NCI-H526 treated with DMSO at 0.1 percent for 48 hours (cell line): ENCODE measurements around the gene MTHFR.

Experiments used
- DNase-seq: peaks from one replicate; lab custom pipeline; 2025; lab: John Stamatoyannopoulos, UW

Gene MTHFR

GRCh38 chr1:11796036-11796828 lies 9.5 kb downstream of the MTHFR start:
- DNase-seq, result no peak

GRCh38 chr1:11795238-11795890 lies 10.4 kb downstream of the MTHFR start:
- DNase-seq, result no peak

GRCh38 chr1:11794446-11795237 lies 11.1 kb downstream of the MTHFR start:
- DNase-seq, result no peak

- no peak for DNase-seq
These were observed 11.9 kb downstream of the MTHFR start for GRCh38 chr1:11793819-11794218.

- DNase-seq, result no peak
These were observed 13.7 kb downstream of the MTHFR start for GRCh38 chr1:11792106-11792505.

GRCh38 chr1:11790880-11791715 lies 14.7 kb downstream of the MTHFR start:
- no peak for DNase-seq

- no peak for DNase-seq
These were observed 15.5 kb downstream of the MTHFR start for GRCh38 chr1:11790101-11790879.

- no peak for DNase-seq
These were observed 16.4 kb downstream of the MTHFR start for GRCh38 chr1:11789126-11790067.

GRCh38 chr1:11788549-11789053 lies 17.2 kb downstream of the MTHFR start:
- no peak for DNase-seq

GRCh38 chr1:11787804-11788436 lies 17.8 kb downstream of the MTHFR start:
- no peak for DNase-seq

GRCh38 chr1:11787251-11787803 lies 18.4 kb downstream of the MTHFR start:
- DNase-seq, result no peak

- no peak for DNase-seq
These were observed 19.6 kb downstream of the MTHFR start for GRCh38 chr1:11786168-11786567.

GRCh38 chr1:11784993-11785769 lies 20.6 kb downstream of the MTHFR start:
- no peak for DNase-seq

GRCh38 chr1:11784256-11784992 lies 21.3 kb downstream of the MTHFR start:
- no peak for DNase-seq

- DNase-seq, result no peak
These were observed 22.2 kb downstream of the MTHFR start for GRCh38 chr1:11783556-11783955.

- no peak for DNase-seq
These were observed 23.5 kb downstream of the MTHFR start for GRCh38 chr1:11782127-11782708.

- DNase-seq, result no peak
These were observed 24.5 kb downstream of the MTHFR start for GRCh38 chr1:11781297-11781696.
